Measurements from ENCODE around the gene MCOLN1. TPM values are rescaled to one million over a fixed set of nuclear protein-coding genes. Genes with fewer than 3 reads are reported as not detected.
"Not testable (repeated sequence)": the region's sequence is repeated elsewhere in the genome, so short reads cannot be mapped to it uniquely, and the experiment has no call there.

Gene MCOLN1
- total RNA-seq, 1 donor, result 8.9 TPM

DNA sequence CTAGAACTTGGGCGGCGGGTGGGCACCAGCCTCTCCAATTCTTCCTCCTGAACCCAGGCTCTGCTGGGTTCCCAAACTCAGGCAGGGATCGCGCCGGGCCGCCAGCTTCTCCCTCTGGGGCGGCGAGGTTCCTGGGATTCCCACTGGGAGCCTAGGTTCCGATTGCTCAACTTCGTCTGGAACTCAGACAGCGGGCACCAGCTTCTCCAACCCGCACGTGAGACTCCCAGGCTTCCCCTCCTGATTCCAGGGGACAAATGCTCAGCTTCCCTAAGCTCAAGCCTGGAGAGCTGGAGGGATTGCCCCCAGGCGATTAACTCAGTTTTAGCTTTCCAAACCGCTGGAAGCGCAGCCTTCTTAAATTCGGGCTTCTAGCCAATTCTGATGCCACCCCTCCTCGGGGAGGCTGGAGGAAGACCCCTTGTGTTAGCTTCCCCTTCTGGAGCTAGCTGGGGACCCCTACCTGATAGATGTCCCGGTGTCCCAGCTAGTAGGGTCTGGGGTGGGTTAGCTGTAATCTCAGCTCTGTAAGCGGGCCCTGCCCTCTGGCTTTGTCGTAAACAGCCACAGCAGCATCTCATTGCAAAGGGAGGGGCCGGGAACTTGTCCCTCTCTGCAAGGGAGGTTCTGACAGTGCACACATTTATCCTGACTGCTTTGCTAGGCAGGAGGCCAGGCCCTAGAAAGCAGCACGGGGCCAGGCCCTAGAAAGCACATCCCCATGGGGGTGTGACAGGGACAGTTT is 671 bp downstream of the MCOLN1 start:
- no peak for DNase-seq (ENCODE audit: low read depth in 2 of 3, low spot score in 2 of 3)

DNA sequence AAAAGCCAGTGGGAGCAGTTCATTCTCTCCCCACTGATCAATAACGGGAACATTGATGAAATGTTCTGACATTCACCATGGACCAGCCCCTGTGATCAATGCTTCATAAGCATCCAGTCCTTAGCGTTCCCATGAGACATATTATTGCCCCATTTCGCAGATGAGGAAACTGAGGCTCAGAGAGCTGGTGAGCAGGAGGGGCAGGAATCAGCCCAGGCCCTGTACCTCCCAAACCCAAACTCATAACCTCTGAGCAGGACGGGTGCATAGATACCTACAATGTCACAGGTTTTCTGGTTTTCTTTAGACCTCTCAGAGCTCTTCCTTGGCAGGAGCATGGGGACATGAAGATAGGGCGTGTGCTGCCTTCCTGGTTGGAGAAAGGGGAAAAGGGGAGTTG is 2.1 kb downstream of the MCOLN1 start:
- DNase-seq (ENCODE audit: low read depth in 2 of 3, low spot score in 2 of 3), result no peak

DNA sequence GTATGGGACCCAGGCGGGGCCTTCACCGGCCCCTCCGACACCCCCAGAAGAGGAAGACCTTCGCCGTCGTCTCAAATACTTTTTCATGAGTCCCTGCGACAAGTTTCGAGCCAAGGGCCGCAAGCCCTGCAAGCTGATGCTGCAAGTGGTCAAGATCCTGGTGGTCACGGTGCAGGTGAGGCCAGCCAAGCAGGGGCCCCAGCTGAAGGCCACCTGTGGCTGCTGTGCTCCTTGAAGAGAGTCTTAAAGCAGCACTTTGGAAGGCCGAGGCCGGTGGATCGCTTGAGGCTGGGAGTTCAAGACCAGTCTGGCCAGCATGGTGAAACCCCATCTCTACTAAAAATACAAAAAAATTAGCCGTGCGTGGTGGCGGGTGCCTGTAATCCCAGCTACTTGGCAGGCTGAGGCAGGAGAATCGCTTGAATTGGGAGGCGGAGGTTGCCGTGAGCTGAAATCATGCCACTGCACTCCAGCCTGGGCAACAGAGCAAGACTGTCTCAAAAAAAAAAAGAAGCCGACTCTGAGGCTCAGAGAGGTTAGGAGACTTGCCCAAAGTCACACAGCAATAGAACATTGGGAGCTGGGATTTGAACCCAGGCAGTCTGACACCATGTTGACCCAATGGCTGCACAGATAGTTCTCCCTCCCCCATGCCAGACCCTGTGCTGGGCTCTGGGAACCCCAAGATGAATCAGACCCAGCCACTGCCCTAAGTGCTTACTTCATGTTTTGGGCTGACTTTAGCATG is 2.7 kb downstream of the MCOLN1 start:
- no peak for DNase-seq (ENCODE audit: low read depth in 2 of 3, low spot score in 2 of 3)

DNA sequence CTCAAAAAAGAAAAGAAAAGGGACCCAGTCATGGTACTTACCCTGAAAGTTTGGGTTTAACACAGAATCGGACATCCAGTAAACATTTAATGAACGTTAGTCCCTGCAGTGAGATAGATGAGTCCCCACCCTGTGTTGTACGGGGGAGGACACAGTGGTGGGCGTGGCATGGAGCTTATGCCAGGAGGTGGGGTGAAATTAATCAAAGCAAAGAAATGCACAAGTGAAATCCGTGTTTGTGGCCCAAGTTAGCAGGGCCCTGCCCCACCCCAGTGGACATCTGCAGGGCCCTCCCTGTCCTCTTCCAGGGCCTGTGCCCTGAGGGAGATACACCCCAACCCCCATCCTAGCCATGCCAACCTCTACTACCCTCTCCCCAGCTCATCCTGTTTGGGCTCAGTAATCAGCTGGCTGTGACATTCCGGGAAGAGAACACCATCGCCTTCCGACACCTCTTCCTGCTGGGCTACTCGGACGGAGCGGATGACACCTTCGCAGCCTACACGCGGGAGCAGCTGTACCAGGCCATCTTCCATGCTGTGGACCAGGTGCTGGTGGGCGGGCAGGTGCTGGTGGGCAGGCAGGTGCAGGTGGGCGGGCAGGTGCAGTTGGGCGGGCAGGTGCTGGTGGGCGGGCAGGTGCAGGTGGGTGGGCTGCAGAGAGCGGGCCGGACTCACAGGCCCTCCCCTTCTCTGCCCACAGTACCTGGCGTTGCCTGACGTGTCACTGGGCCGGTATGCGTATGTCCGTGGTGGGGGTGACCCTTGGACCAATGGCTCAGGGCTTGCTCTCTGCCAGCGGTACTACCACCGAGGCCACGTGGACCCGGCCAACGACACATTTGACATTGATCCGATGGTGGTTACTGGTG is 3.9 kb downstream of the MCOLN1 start:
- no peak for DNase-seq (ENCODE audit: low read depth in 2 of 3, low spot score in 2 of 3)

DNA sequence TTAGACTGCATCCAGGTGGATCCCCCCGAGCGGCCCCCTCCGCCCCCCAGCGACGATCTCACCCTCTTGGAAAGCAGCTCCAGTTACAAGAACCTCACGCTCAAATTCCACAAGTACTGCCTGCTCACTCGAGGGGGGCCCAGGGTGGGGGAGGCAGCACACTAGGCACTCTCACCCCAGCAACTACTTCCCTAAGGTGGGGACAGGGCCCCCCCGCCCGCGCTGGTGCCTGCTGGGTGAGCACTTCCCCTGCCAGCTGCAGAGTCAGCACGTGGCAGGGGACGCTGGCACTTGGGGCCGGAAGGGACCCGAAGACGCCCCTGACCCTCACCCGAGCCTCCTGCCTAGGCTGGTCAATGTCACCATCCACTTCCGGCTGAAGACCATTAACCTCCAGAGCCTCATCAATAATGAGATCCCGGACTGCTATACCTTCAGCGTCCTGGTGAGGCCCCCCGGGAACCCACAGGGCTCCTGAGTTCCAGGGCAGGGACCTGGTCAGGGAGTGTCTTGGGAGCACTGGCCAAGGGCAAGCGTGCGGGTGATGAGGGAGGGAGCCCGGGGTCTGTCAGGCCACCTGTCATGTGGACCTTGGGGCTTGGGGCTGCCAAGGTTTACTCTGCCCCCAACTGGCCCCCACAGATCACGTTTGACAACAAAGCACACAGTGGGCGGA is 5.2 kb downstream of the MCOLN1 start:
- DNase-seq (ENCODE audit: low read depth in 2 of 3, low spot score in 2 of 3), result peak in 1 of 3 donors; percentile 67

DNA sequence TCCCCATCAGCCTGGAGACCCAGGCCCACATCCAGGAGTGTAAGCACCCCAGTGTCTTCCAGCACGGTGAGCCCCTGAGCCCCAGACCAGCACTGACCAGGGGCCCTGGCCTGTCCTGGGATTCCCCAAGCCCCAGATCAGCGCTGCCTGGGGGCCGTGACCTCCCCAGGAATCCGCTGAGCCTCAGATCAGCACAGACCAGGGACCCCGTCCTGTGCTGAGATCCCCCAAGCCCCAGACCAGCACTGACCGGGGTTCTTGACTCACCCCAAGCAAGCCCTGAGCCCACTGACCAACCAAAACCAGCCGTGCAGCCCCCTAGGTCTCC is 5.7 kb downstream of the MCOLN1 start:
- no peak for DNase-seq (ENCODE audit: low read depth in 2 of 3, low spot score in 2 of 3)

DNA sequence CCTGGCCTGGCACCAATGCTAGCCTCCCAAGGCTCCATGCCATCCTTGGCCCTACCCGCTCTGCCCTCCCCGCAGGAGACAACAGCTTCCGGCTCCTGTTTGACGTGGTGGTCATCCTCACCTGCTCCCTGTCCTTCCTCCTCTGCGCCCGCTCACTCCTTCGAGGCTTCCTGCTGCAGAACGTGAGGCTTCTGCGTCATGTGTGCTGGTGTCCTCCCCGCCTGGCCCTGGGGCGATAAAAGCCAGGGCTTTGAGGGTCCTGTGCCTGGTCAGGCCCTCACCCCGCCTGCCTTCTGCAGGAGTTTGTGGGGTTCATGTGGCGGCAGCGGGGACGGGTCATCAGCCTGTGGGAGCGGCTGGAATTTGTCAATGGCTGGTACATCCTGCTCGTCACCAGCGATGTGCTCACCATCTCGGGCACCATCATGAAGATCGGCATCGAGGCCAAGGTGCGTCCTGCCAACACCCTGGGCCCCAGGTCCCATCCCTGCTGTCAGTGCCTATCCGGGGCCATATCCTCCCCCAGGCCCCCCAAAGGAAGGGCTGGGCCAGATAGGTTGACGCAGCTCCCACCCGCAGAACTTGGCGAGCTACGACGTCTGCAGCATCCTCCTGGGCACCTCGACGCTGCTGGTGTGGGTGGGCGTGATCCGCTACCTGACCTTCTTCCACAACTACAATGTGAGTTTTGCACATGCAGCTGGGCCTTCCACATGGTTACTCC is 6.3 kb downstream of the MCOLN1 start:
- no peak for DNase-seq (ENCODE audit: low read depth in 2 of 3, low spot score in 2 of 3)

DNA sequence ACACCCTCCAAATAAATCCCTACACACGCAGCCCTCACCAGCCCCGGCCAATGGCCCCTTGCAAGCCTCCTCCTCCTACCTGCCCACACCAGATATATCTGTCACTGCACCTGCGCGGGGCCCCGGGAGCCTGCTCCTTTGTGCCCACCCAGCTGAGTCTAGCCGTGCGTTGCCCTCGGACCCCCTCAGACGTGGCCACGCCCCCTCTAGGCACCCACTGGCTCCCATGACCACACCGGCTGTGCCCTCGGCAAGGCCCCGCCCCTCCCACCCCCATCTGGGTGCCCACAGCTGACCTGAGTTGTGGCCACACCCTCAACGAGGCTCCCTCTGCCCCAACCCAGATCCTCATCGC is 6.8 kb downstream of the MCOLN1 start:
- DNase-seq (ENCODE audit: low read depth in 2 of 3, low spot score in 2 of 3), result no peak

DNA sequence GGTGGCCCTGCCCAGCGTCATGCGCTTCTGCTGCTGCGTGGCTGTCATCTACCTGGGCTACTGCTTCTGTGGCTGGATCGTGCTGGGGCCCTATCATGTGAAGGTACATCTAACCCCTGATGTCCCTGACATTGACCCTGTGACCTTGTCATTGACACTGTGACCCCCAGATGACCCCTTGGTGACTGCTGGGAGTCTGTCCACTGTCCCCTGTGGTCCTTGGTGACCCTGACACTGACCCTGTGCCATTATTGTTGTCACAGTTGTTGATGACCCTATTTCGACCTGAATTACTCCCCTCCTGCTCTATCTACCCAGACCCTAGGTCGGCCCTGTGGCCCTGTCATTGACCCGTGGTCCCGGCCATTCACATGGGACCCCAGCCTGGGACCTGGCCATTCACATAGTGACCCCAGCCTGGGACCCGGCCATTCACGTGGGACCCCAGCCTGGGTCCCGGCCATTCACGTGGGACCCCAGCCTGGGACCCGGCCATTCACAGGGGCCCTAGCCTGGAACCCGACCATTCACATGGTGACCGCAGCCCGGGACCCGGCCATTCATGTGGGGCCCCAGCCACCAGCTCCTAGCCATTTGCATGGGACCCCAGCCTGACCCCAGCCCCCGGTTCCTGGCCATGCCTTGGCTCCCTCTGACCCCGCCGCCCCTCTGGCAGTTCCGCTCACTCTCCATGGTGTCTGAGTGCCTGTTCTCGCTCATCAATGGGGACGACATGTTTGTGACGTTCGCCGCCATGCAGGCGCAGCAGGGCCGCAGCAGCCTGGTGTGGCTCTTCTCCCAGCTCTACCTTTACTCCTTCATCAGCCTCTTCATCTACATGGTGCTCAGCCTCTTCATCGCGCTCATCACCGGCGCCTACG is 7.4 kb downstream of the MCOLN1 start:
- no peak for DNase-seq (ENCODE audit: low read depth in 2 of 3, low spot score in 2 of 3)

DNA sequence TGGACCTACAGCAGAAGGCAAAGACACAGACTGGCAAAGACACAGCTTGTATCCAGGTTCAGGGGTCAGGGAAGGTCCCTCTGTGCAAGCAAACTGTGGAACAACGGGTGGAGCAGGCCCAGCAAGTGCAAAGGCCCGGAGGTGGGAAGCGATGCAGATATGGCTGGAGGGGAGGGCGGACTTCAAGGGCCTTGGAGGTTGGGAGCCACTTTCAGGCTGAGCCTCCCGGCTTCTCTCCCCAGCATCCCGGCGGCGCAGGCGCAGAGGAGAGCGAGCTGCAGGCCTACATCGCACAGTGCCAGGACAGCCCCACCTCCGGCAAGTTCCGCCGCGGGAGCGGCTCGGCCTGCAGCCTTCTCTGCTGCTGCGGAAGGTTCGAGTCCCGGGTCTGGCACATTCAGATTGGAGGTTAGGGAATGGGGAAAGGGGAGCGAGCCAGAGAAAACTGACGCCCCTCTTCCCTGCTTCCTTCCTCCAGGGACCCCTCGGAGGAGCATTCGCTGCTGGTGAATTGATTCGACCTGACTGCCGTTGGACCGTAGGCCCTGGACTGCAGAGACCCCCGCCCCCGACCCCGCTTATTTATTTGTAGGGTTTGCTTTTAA is 11.0 kb downstream of the MCOLN1 start:
- no peak for DNase-seq (ENCODE audit: low read depth in 2 of 3, low spot score in 2 of 3)

DNA sequence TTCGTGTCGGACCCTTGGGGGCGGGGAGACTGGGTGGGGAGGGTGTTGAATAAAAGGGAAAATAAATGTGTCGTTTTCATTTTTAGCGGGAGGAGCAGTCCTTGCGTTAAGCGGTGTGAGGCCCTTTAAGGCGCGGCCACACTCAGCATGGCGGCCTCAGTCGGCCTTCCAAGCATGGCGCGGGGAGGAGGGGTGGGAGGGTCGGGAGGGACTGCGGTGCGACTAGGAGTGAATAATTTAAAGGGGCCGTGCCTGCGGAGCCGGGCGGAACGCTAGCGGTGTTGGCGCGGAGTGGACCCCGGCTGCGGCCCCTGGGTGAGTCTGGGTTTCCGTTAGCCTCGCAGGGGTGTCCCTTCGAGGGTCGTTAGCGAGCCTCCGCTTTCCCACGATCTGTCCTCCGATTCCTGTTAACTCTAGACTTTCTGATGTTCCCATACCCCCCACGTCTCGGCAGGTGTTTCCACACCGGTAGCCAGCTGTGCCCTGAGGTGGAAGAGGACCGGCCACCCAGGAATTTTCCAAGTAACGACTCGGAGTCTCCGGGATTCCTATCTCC is 11.6 kb downstream of the MCOLN1 start:
- peak; percentile 67 to 89 (median 84) for DNase-seq (ENCODE audit: low read depth in 2 of 3, low spot score in 2 of 3)

DNA sequence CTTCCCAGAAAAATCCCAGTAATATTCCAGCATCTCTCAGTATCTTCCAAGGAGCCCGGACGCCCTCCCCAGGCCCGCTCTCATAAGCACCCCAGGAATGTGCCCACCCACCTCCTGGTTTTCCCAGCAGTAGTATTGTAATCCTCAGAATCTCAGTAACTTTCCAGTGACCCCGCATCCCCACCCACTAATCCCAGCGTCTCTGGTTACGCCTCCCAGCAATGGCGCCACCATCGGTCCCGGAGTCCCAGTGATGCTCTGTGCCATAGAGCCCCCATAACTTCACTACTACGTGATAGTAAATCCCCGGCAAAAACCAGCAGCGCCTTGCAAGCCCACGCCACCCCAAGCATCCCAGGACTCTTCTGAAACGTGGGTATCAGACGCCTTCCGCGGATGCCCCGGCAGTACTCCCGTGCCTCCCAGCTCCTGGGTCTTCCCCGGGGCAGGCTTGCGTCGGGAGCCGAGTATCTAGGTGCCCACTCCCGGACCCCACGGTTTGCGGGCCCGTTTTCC is 12.2 kb downstream of the MCOLN1 start:
- DNase-seq (ENCODE audit: low read depth in 2 of 3, low spot score in 2 of 3), result peak in 1 of 3 donors; percentile 47

DNA sequence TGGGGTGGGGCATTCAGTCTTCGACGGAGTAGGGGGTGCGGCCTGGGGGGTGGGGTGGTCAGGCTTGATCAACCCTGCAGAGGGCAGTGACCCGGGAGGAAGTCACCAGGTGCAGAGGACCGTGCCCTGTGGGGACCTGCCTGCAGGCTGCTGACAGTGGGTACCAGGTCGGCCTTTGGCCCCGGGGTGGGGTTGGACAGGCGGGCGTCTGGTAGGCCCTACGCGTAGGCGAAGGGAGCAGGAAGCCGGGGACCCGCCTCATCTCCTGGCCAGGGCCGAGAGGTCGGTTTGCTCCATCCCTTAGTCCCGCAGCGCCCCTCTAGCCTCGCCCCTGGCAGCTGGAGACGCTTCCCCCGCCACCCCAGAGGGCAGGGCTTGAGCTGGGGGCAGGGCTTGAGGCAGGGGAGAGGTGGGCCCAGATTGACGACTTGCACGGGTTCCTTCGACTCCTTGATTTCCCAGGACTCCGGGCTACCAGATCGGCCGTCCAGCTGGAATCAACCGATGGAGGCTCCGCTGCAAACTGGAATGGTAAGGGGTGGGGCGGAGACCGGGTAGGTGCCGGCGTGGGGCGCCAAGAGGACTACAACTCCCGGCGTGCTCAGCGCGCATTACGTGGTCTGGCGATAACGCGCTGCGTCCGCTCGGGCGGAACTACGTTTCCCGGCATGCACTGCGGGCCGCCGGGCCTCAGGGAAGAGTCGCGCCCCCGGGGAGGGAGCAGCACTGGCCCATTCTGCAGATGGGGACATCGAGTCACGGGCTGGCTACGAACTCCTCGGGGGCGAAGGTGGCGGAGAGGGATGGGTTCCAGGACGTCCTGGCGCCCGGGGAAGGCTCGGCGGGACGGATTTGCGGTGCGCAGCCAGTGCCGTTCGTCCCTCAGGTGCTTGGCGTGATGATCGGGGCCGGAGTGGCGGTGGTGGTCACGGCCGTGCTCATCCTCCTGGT is 12.9 kb downstream of the MCOLN1 start, which contains the start of gene PNPLA6:
PNPLA6 (plus strand) TSS at position 671 of the 951 bp plus-strand sequence; CDS start at position 743, 72 bp downstream.
- peak; percentile 80 to 93 (median 91) for DNase-seq (ENCODE audit: low read depth in 2 of 3, low spot score in 2 of 3)

DNA sequence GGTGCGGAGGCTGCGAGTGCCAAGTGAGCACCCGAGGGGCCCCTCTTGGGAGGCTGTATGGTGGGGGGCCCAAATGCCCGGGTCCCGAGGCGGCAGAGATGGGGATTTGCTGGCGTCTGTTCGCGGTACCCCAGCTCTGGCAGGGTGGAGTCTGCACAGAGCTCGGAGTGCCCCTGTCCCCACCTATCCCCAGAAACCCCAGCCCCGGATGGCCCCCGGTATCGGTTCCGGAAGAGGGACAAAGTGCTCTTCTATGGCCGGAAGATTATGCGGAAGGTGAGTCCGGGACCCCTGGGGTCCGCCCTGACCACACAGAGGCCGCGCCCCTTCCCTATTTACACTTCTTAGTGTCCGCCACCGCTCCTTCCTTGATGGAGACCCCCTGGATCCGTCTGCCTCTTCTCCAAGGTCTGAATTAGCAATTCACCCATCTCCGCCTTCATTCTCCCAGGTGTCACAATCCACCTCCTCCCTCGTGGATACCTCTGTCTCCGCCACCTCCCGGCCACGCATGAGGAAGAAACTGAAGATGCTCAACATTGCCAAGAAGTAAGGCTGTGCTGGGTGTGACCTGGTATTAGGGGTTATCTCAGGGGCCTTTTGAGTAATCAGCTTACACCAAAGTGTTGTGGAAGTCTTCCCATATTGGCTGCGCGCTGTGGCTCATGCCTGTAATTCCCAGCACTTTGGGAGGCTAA is 13.7 kb downstream of the MCOLN1 start:
- no peak for DNase-seq (ENCODE audit: low read depth in 2 of 3, low spot score in 2 of 3)

DNA sequence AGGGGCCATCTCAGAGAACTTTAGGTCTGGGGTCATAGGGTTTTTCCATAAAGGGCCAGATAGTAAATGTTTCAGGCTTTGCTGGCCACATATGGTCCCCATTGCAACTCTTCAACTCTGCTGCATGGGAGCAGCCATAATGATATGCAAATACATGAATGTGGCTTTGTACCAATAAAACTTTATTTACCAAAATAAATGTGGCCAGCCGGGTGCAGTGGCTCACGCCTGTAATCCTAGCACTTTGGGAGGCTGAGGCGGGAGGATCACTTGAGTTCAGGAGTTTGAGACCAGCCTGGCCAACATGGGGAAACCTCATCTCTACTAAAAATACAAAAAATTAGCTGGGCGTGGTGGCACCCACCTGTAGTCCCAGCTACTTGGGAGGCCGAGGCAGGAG is 16.6 kb downstream of the MCOLN1 start:
- DNase-seq (ENCODE audit: low read depth in 2 of 3, low spot score in 2 of 3), result not testable (repeated sequence)

DNA sequence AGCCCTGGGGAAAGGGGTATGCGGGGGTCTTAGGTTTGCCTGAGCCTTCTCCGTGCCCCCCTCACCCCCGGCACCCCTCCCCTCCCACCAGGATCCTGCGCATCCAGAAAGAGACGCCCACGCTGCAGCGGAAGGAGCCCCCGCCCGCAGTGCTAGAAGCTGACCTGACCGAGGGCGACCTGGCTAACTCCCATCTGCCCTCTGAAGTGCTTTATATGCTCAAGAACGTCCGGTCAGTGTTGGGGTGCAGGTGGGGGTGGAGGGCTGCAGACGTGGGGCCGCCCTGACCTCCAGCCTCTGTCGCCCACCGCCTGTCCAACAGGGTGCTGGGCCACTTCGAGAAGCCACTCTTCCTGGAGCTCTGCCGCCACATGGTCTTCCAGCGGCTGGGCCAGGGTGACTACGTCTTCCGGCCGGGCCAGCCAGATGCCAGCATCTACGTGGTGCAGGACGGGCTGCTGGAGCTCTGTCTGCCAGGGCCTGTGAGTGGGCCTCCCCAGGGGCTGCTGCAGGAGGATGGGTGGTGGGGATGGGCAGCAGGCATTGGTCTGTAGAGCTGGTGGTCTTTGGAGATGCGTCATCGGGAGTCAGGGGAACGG is 17.5 kb downstream of the MCOLN1 start:
- no peak for DNase-seq (ENCODE audit: low read depth in 2 of 3, low spot score in 2 of 3)

All from hematopoietic multipotent progenitor cell (in vitro differentiated cells).